ENCODE data around the gene ARL13B. TPM values are rescaled to one million over a fixed set of nuclear protein-coding genes. Genes with fewer than 3 reads are reported as not detected.

Gene ARL13B
- total and polyA plus RNA-seq, 2 of the 4 experiments (the other 2 are of a cell fraction) = 2.7 to 3.0 TPM

DNA sequence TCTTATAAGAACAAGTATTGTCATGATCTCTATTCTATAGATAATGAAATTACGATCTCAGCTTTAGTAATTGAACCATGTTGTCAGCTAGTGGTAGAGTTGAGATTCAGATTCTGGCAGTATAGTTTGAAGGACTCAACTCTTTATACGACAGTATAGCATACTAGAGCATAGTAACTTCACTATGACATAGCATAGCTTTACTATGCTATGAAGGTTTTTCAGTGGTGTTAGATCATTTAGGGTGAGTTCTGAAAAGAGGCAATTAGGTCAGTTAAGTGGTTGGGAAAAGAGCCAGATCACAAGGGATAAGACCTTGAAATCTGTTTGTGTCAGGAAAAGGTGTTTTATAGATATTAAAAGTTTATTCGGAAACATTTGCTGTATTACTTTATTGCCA lies 40.3 kb downstream of the ARL13B start:
- CTCF ChIA-PET = no interaction called here
- H4K8ac ChIP-seq (ENCODE audit: low read depth in 2 of 2, low read length in 2 of 2) = no peak overlapping the region
- no peak overlapping the region for H4K91ac ChIP-seq (ENCODE audit: insufficient read depth, low read depth, low read length)
- in situ Hi-C loops (cut with MboI; ENCODE audit: low sequenced_read_pairs) = no loop called here
- DNase-seq = no peak
- no TSS peak for BruUV-seq (replicated peaks)
- no peak overlapping the region for H2BK20ac ChIP-seq (ENCODE audit: low read depth, low read length)
- H2AK9ac ChIP-seq (replicated peaks; ENCODE audit: low read depth, low read length, poor library complexity) = no peak overlapping the region
- dilution Hi-C loops (cut with HindIII; ENCODE audit: low sequenced_read_pairs, unreplicated experiment) = no loop called here
- no peak overlapping the region for H2BK120ac ChIP-seq (ENCODE audit: low read depth, low read length)
- H3K27me3 ChIP-seq (ENCODE audit: control insufficient read depth, insufficient read depth, low read length) = no peaks in the 10 kb centered on the region
- H2BK15ac ChIP-seq (ENCODE audit: low read depth, low read length) = no peak overlapping the region
- TF ChIP-seq FOS (IDR thresholded peaks at IDR 0.05; ENCODE audit: low read depth, low read length) (no peak), CTCF (conservative IDR thresholded peaks at IDR 0.05; ENCODE audit: low read depth, low read length) (no peak), MAZ (IDR thresholded peaks at IDR 0.05; ENCODE audit: borderline replicate concordance, low read depth, low read length) (no peak)
- no peaks in the 10 kb centered on the region for H3K4me1 ChIP-seq (ENCODE audit: control insufficient read depth, insufficient read depth, low read length)
- no peak overlapping the region for H3K56ac ChIP-seq (ENCODE audit: extremely low read depth, insufficient read depth, low read length)
- H4K5ac ChIP-seq (ENCODE audit: low read depth, low read length) = no peak overlapping the region
- intact Hi-C loops (cut with micrococcal nuclease) = no loop called here
- no peak for ATAC-seq (ENCODE audit: low read depth)
- H2AFZ ChIP-seq (replicated peaks; ENCODE audit: low read length, poor library complexity) = no peak overlapping the region
- H3K36me3 ChIP-seq (ENCODE audit: control insufficient read depth, insufficient read depth, low read length) = no peaks in the 10 kb centered on the region
- no peaks in the 10 kb centered on the region for H3K79me1 ChIP-seq (ENCODE audit: low read depth in 1 of 2, low read length in 2 of 2)
- no peaks in the 10 kb centered on the region for H4K20me1 ChIP-seq (ENCODE audit: insufficient read depth, low read length)
- no peak overlapping the region for H3K14ac ChIP-seq (replicated peaks; ENCODE audit: low read depth, low read length)
- POLR2A ChIA-PET (ENCODE audit: unreplicated experiment) = no interaction called here
- H2BK5ac ChIP-seq (ENCODE audit: low read depth, low read length, poor library complexity, severe bottlenecking) = no peak overlapping the region
- no peak overlapping the region for H2AK5ac ChIP-seq (ENCODE audit: low read depth, low read length)
- no CpG with 5 or more reads among the region's 3 CpGs for WGBS, 2 experiments (ENCODE audit: extremely low coverage in 2 of 2, insufficient read length in 1 of 2)
- H3K27ac ChIP-seq (ENCODE audit: insufficient read depth, low read length) = no peak overlapping the region
- no peak overlapping the region for H3K18ac ChIP-seq (ENCODE audit: low read depth, low read length)
- no peaks in the 10 kb centered on the region for H3K9me3 ChIP-seq (ENCODE audit: control insufficient read depth, insufficient read depth, low read length)
- H3K4me3 ChIP-seq (ENCODE audit: insufficient read depth, low read depth, low read length) = no peak overlapping the region
- H3K9ac ChIP-seq (ENCODE audit: low read depth, low read length) = no peak overlapping the region
- no peak overlapping the region for H3K4me2 ChIP-seq (ENCODE audit: low read depth, low read length)
- no peaks in the 10 kb centered on the region for H3K9me1 ChIP-seq (ENCODE audit: insufficient read depth, low read length)
- H3K4ac ChIP-seq (ENCODE audit: low read depth, low read length) = no peak overlapping the region
- no peak overlapping the region for H3K23ac ChIP-seq (ENCODE audit: low read depth, low read length)

Data from IMR-90 (cell line).